A673 (cell line): ENCODE data around the gene SNTG2.

ENCODE experiments used
- CTCF ChIP-seq: fragments of 300-800, 200-600 bp; sonication (generic); conservative IDR thresholded peaks from 2 replicates; pipeline ENCODE4 v1.5.1; 2017; ENCODE audit warnings: low read depth, mild to moderate bottlenecking, antibody characterized with exemption, low read length, moderate library complexity, mixed read lengths
- EZH2 ChIP-seq: fragments of 200-600 bp; sonication (generic); IDR thresholded peaks from 2 replicates; pipeline ENCODE4 v1.6.1; 2017; ENCODE audit warnings: borderline replicate concordance, low read depth, mild to moderate bottlenecking, mixed read lengths, antibody characterized with exemption, low read length; ENCODE audit not compliant: poor library complexity, severe bottlenecking

DNA sequence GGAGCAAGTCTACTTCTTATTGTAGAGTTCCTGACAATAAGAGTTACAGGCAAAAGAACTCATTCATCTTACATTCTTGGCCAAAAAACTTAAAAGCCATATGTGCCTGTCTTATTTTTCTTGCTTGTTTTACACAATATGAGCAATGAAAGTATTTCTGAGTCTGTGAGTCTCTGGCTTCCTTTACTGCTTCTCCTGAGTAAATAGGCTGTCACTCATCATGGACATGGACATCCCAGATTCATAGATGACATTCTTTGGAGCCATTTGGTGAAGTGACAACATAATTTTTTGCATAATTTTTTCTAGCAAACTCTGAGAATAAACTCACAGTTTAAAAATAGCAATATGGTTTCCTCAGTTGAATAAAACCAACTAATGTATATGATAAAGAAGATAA lies 179.3 kb downstream of the SNTG2 start:
- TF ChIP-seq CTCF, result no peak
- no peak for TF ChIP-seq EZH2
